HCT116 (cell line): ENCODE measurements around the gene SMCR8. TPM values are rescaled to one million over a fixed set of nuclear protein-coding genes. Genes with fewer than 3 reads are reported as not detected.
A peak's percentile ranks its signal among the peaks of the same experiment; 100 is the strongest.

Experiments
- ATAC-seq: fragments of 200-7000 bp; cut with Tn5 transposase; 2 replicates; pipeline ENCODE4 v1.9.1; 2020; ENCODE audit warnings: mild to moderate bottlenecking, moderate library complexity
- BruUV-seq: library from RNA; stranded (reverse); fragments of 400-500 nt; replicated peaks from 2 replicates; lab custom pipeline; 2021; lab: Mats Ljungman, UMichigan
- CTCF ChIA-PET: fragments of 300-600 bp; sonication (Branson Sonifier 250); formaldehyde crosslinking; loops from one replicate; lab custom pipeline; 2021; ENCODE audit warnings: antibody characterized with exemption; lab: Charles Lee
- POLR2A ChIA-PET: fragments of 300-600, 350-600 bp; sonication (Branson Sonifier 250); formaldehyde crosslinking; loops from one replicate; lab custom pipeline; 2021; ENCODE audit warnings: antibody characterized with exemption; lab: Charles Lee
- RAD21 ChIA-PET, 2 experiments: fragments of 300-600 bp; sonication (Branson Sonifier 250); formaldehyde crosslinking; loops; one replicate each; lab custom pipeline; 2023; ENCODE audit warnings: low total read pairs in 2 of 2; ENCODE audit not compliant: uncharacterized antibody in 2 of 2, unreplicated experiment in 2 of 2, low non-redundant PET in 1 of 2; lab: Charles Lee
- DNase-seq: peaks from one replicate; pipeline ENCODE4 v3.0.0-alpha.2; 2010; ENCODE audit warnings: low read depth, low spot score
- H2AFZ ChIP-seq: fragments of 200-600 bp; shearing (Covaris generic), sonication (generic); 2 replicates; pipeline ENCODE4 v1.6.1; 2017; ENCODE audit warnings: low read depth, mixed run types, mixed read lengths, antibody characterized with exemption, low read length; ENCODE audit not compliant: poor library complexity, severe bottlenecking
- H3K27ac ChIP-seq: 2 replicates; pipeline ENCODE4 v1.5.1; 2012; ENCODE audit warnings: low read depth, low read length
- H3K27me3 ChIP-seq: fragments of 200-600 bp; sonication (generic); 2 replicates; pipeline ENCODE4 v1.6.1; 2016; ENCODE audit warnings: mixed run types, low read length, mixed read lengths; ENCODE audit not compliant: insufficient read depth
- H3K36me3 ChIP-seq, 2 experiments: fragments of 200-500 bp in 1 of 2; fragments of 200-600 bp in 1 of 2; sonication (Bioruptor generic) in 1 of 2; sonication (generic) in 1 of 2; 2 replicates each; pipeline versions ENCODE4 v1.5.1 to v1.6.1; 2014 to 2016; ENCODE audit warnings: low read length in 2 of 2, inconsistent platforms in 1 of 2, mixed read lengths in 1 of 2, mixed run types in 1 of 2; ENCODE audit not compliant: insufficient read depth in 2 of 2, control insufficient read depth in 1 of 2
- H3K4me1 ChIP-seq, 2 experiments: fragments of 200-600 bp in 1 of 2; sonication (generic) in 1 of 2; 2 replicates each; pipeline versions ENCODE4 v1.5.1 to v1.6.1; 2012 to 2017; ENCODE audit warnings: low read length in 2 of 2, inconsistent platforms in 1 of 2, mild to moderate bottlenecking in 1 of 2, mixed read lengths in 1 of 2, mixed run types in 1 of 2, moderate library complexity in 1 of 2; ENCODE audit not compliant: insufficient read depth in 2 of 2, control insufficient read depth in 1 of 2
- H3K4me2 ChIP-seq: fragments of 200-600 bp; sonication (generic); 2 replicates; pipeline ENCODE4 v1.6.1; 2017; ENCODE audit warnings: mixed run types, low read length, mixed read lengths
- H3K4me3 ChIP-seq, 2 experiments: fragments of 200-600 bp in 1 of 2; sonication (generic) in 1 of 2; replicated peaks in 1 of 2; 2 replicates each; pipeline ENCODE4 v1.5.1; 2011 to 2016; ENCODE audit warnings: low read length in 2 of 2, control low read depth in 1 of 2, low read depth in 1 of 2, mild to moderate bottlenecking in 1 of 2, mixed read lengths in 1 of 2, mixed run types in 1 of 2
- H3K79me2 ChIP-seq: fragments of 200-600 bp; sonication (generic); 2 replicates; pipeline ENCODE4 v1.6.1; 2017; ENCODE audit warnings: mild to moderate bottlenecking, mixed run types, low read length, moderate library complexity, mixed read lengths; ENCODE audit not compliant: insufficient read depth
- H3K9ac ChIP-seq: fragments of 200-600 bp; sonication (generic); 2 replicates; pipeline ENCODE4 v1.6.1; 2016; ENCODE audit warnings: low read length, mixed read lengths
- H3K9me2 ChIP-seq: fragments of 200-600 bp; sonication (generic), shearing (Covaris generic); 2 replicates; pipeline ENCODE4 v1.6.1; 2017; ENCODE audit warnings: mixed run types, mild to moderate bottlenecking, moderate library complexity; ENCODE audit not compliant: insufficient read depth
- H3K9me3 ChIP-seq, 2 experiments: fragments of 200-500 bp in 1 of 2; fragments of 200-600 bp in 1 of 2; sonication (Bioruptor generic) in 1 of 2; sonication (generic) in 1 of 2; 2 replicates each; pipeline ENCODE4 v1.6.1; 2014 to 2017; ENCODE audit warnings: low read length in 2 of 2, mixed read lengths in 2 of 2, inconsistent platforms in 1 of 2, low read depth in 1 of 2, mild to moderate bottlenecking in 1 of 2, mixed run types in 1 of 2, moderate library complexity in 1 of 2; ENCODE audit not compliant: control insufficient read depth in 1 of 2, insufficient read depth in 1 of 2
- H4K20me1 ChIP-seq: fragments of 200-600 bp; sonication (generic), shearing (Covaris generic); 2 replicates; pipeline ENCODE4 v1.6.1; 2017; ENCODE audit warnings: mixed run types, mild to moderate bottlenecking, moderate library complexity; ENCODE audit not compliant: insufficient read depth
- CEBPB ChIP-seq: IDR thresholded peaks from 2 replicates; pipeline ENCODE4 v1.6.1; 2012; ENCODE audit warnings: low read depth
- EGR1 ChIP-seq: IDR thresholded peaks from 2 replicates; pipeline ENCODE4 v1.6.1; 2012; ENCODE audit warnings: low read depth
- EZH2 ChIP-seq: fragments of 200-600 bp; sonication (generic); IDR thresholded peaks from 2 replicates; pipeline ENCODE4 v1.6.1; 2017; ENCODE audit warnings: antibody characterized with exemption, mixed run types
- EZH2phosphoT487 ChIP-seq: fragments of 200-600 bp; IDR thresholded peaks from 2 replicates; pipeline ENCODE4 v1.6.1; 2018; ENCODE audit warnings: antibody characterized with exemption, borderline replicate concordance
- POLR2AphosphoS5 ChIP-seq: IDR thresholded peaks from 2 replicates; pipeline ENCODE4 v1.6.1; 2011; ENCODE audit warnings: mild to moderate bottlenecking, low read depth, low read length, moderate library complexity
- SIN3A ChIP-seq: IDR thresholded peaks from 2 replicates; pipeline ENCODE4 v1.6.1; 2012; ENCODE audit warnings: low read depth
- SP1 ChIP-seq: IDR thresholded peaks from 2 replicates; pipeline ENCODE4 v1.6.1; 2012; ENCODE audit warnings: low read depth
- SRF ChIP-seq: IDR thresholded peaks from 2 replicates; pipeline ENCODE4 v1.6.1; 2012; ENCODE audit warnings: low read depth
- YY1 ChIP-seq: IDR thresholded peaks from 2 replicates; pipeline ENCODE4 v1.6.1; 2011; ENCODE audit warnings: low read length, low read depth, moderate library complexity, mild to moderate bottlenecking; ENCODE audit not compliant: insufficient replicate concordance; ENCODE audit errors: extremely low read depth
- intact Hi-C: fragments of 100-400 bp; cut with micrococcal nuclease; formaldehyde crosslinking; loops from 2 replicates; pipeline ENCODE4 v1.10.0; 2022
- total RNA-seq: library from RNA; stranded (reverse); gene quantifications from one replicate; pipeline ENCODE4 v1.2.1, GENCODE V29; 2021; ENCODE audit not compliant: unreplicated experiment
- TF ChIP-seq, protein P1 (sequence below), 3 experiments: fragments of 200-600 bp in 1 of 3; sonication (generic) in 1 of 3; IDR thresholded peaks in 2 of 3; conservative IDR thresholded peaks in 1 of 3; 2 replicates each; pipeline ENCODE4 v1.5.1; 2012 to 2017; ENCODE audit warnings: low read depth in 2 of 3, low read length in 2 of 3, antibody characterized with exemption in 1 of 3, borderline replicate concordance in 1 of 3, control low read depth in 1 of 3, mild to moderate bottlenecking in 1 of 3, mixed read lengths in 1 of 3, mixed run types in 1 of 3, moderate library complexity in 1 of 3; ENCODE audit not compliant: insufficient read depth in 1 of 3
- TF ChIP-seq, protein P2 (sequence below): IDR thresholded peaks from 2 replicates; pipeline ENCODE4 v1.6.1; 2012

The SMCR8 gene
- total RNA-seq, 1 experiment from 2014 or later, result 12.7 TPM

DNA sequence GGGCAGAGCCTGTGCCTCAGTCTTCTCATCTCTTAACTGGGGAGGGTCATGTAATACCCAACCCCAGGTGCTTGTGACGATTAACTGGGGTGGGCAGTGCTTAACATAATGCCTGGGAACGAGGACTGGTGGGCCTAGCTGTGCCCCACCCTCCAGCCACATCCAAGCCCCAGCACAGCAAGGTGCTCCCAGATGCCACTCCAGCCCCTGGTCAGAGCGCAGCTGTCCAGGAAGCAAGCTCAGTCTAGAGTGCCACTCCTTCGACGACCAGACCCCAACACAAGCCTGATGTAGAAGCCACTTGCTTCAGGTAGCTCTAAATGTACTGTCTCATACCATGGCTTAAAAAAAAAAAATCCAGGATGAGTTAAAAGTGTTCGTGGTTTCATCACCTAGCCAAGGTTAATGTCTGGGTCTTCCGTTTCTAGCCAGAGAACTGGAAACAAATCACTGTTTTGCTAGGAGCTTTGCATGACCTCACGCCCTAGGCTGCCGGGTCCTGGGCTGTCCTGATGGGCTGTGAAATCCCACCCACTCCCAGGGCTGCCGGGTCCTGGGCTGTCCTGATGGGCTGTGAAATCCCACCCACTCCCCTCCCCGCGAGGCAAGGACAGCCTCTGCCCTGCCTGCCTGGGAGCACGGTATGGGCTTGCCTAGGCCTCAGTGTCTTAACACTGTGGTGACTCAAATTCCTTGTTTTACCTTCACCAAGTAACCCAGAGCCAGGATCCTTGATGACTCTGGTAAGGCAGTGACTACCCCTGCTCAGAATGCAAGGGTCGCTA is 47.0 kb upstream of the SMCR8 start:
- TF ChIP-seq YY1 (no peak), SIN3A (no peak), POLR2AphosphoS5 (no peak; the same call in 1 of the 2 replicates), SP1 (no peak), EGR1 (no peak), CEBPB (no peak), EZH2phosphoT487 (no peak), EZH2 (no peak), SRF (no peak)
- TF ChIP-seq, protein P1, sequence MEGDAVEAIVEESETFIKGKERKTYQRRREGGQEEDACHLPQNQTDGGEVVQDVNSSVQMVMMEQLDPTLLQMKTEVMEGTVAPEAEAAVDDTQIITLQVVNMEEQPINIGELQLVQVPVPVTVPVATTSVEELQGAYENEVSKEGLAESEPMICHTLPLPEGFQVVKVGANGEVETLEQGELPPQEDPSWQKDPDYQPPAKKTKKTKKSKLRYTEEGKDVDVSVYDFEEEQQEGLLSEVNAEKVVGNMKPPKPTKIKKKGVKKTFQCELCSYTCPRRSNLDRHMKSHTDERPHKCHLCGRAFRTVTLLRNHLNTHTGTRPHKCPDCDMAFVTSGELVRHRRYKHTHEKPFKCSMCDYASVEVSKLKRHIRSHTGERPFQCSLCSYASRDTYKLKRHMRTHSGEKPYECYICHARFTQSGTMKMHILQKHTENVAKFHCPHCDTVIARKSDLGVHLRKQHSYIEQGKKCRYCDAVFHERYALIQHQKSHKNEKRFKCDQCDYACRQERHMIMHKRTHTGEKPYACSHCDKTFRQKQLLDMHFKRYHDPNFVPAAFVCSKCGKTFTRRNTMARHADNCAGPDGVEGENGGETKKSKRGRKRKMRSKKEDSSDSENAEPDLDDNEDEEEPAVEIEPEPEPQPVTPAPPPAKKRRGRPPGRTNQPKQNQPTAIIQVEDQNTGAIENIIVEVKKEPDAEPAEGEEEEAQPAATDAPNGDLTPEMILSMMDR (IDR thresholded peaks at IDR 0.05 in 2 of 3, conservative IDR thresholded peaks at IDR 0.05 in 1 of 3; ENCODE audit: borderline replicate concordance in 1 of 3, insufficient read depth in 1 of 3, low read depth in 2 of 3, low read length in 2 of 3), result no peak
- TF ChIP-seq, protein P2, sequence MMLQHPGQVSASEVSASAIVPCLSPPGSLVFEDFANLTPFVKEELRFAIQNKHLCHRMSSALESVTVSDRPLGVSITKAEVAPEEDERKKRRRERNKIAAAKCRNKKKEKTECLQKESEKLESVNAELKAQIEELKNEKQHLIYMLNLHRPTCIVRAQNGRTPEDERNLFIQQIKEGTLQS, result no peak
- Histone ChIP-seq H3K4me3 (no peak overlapping the region), H3K9me2 (no peaks in the 10 kb centered on the region), H3K4me1 (no peaks in the 10 kb centered on the region; a peak in 1 of 4 replicates), H4K20me1 (no peaks in the 10 kb centered on the region), H3K79me2 (no peaks in the 10 kb centered on the region), H3K36me3 (peaks cover 5 to 8% of the 10 kb centered on the region in 2 experiments; a peak in 3 of 4 replicates), H3K27ac (no peak overlapping the region), H3K4me2 (no peak overlapping the region), H3K9me3 (no peaks in the 10 kb centered on the region), H3K27me3 (no peaks in the 10 kb centered on the region), H2AFZ (no peak overlapping the region), H3K9ac (no peak overlapping the region)
- intact Hi-C loops, result no loop called here
- RAD21 ChIA-PET, result no interaction called here
- POLR2A ChIA-PET, result no interaction called here
- no TSS peak for BruUV-seq
- DNase-seq (no peak), ATAC-seq (0 out of 2 replicates have a peak, but pooled peaks have one; percentile 10)
- CTCF ChIA-PET, result no interaction called here
